HepG2 (cell line): ENCODE results near the gene RBM45. TPM values are rescaled to one million over a fixed set of nuclear protein-coding genes. Genes with fewer than 3 reads are reported as not detected.

Experiments
- ATAC-seq: fragments of 200-7000 bp; cut with Tn5 transposase; 3 replicates; pipeline ENCODE4 v1.9.1; 2020; ENCODE audit warnings: mild to moderate bottlenecking, moderate library complexity
- BruUV-seq: library from RNA; stranded (reverse); fragments of 400-500 nt; replicated peaks from 2 replicates; lab custom pipeline; 2021; lab: Mats Ljungman, UMichigan
- CTCF ChIA-PET: fragments of 300-600 bp; formaldehyde crosslinking; extraction: SDS; loops from one replicate; lab custom pipeline; 2021; ENCODE audit warnings: low total read pairs, inconsistent platforms, low intra/inter-chr PET ratio; lab: Yijun Ruan, JAX
- POLR2A ChIA-PET: fragments of 350-600 bp; sonication (Branson Sonifier 250); formaldehyde crosslinking; loops from one replicate; lab custom pipeline; 2020; ENCODE audit warnings: antibody characterized with exemption, inconsistent platforms; lab: Yijun Ruan, JAX
- DNase-seq: peaks from one replicate; pipeline ENCODE4 v3.0.0-alpha.2; 2015; ENCODE audit warnings: low spot score
- FAIRE-seq: peaks from 3 replicates; lab custom pipeline; 2011; peaks lifted over from hg19 to GRCh38; lab: Jason Lieb, UNC
- H2AFZ ChIP-seq: one replicate; pipeline ENCODE4 v1.6.1; 2011; ENCODE audit warnings: low read length, inconsistent platforms
- H3K27ac ChIP-seq: fragments of 300-600 bp; 3 replicates; pipeline ENCODE4 v1.8.0; 2011; ENCODE audit warnings: mixed run types, mild to moderate bottlenecking, mixed read lengths, low read length, inconsistent platforms; ENCODE audit not compliant: insufficient read depth; ENCODE audit errors: extremely low read length
- H3K27me3 ChIP-seq, 2 experiments: fragments of 200-600 bp in 1 of 2; 2 replicates in 1 of 2; 3 replicates in 1 of 2; pipeline versions ENCODE4 v1.6.0 to v1.8.0; 2011; ENCODE audit warnings: low read length in 2 of 2, mild to moderate bottlenecking in 2 of 2, moderate library complexity in 2 of 2, inconsistent platforms in 1 of 2; ENCODE audit not compliant: insufficient read depth in 2 of 2, control insufficient read depth in 1 of 2
- H3K36me3 ChIP-seq, 2 experiments: fragments of 200-600 bp in 1 of 2; replicated peaks in 1 of 2; 2 replicates in 1 of 2; 3 replicates in 1 of 2; pipeline versions ENCODE4 v1.5.1 to v1.8.0; 2011; ENCODE audit warnings: low read length in 2 of 2, inconsistent platforms in 1 of 2; ENCODE audit not compliant: insufficient read depth in 2 of 2, control insufficient read depth in 1 of 2
- H3K4me1 ChIP-seq: 2 replicates; pipeline ENCODE4 v1.5.1; 2012; ENCODE audit warnings: low read length, inconsistent platforms; ENCODE audit not compliant: insufficient read depth
- H3K4me2 ChIP-seq: 2 replicates; pipeline ENCODE4 v1.6.0; 2011; ENCODE audit warnings: low read depth, low read length, inconsistent platforms
- H3K4me3 ChIP-seq, 3 experiments: fragments of 200-600 bp in 1 of 3; sonication (generic), shearing (Covaris generic) in 1 of 3; replicated peaks in 1 of 3; 2 replicates each; pipeline ENCODE4 v1.5.1; 2011 to 2016; ENCODE audit warnings: low read length in 3 of 3, inconsistent platforms in 2 of 3, low read depth in 2 of 3, mild to moderate bottlenecking in 2 of 3, control low read depth in 1 of 3, mixed read lengths in 1 of 3; ENCODE audit not compliant: insufficient read depth in 1 of 3
- H3K79me2 ChIP-seq: one replicate; pipeline ENCODE4 v1.6.1; 2011; ENCODE audit warnings: low read length, inconsistent platforms; ENCODE audit not compliant: insufficient read depth
- H3K9ac ChIP-seq: 2 replicates; pipeline ENCODE4 v1.6.0; 2011; ENCODE audit warnings: mild to moderate bottlenecking, low read depth, low read length, inconsistent platforms; ENCODE audit not compliant: insufficient read depth
- H3K9me3 ChIP-seq: 2 replicates; pipeline ENCODE4 v1.5.1; 2012; ENCODE audit warnings: mild to moderate bottlenecking, low read length
- H4K20me1 ChIP-seq: 2 replicates; pipeline ENCODE4 v1.6.0; 2011; ENCODE audit warnings: inconsistent platforms, mild to moderate bottlenecking, low read length, moderate library complexity; ENCODE audit not compliant: insufficient read depth
- ADNP ChIP-seq: sonication (generic); formaldehyde crosslinking; IDR thresholded peaks from 2 replicates; pipeline ENCODE4 v1.4.0; 2020; ENCODE audit warnings: missing genetic modification reagents
- CERS6 ChIP-seq: sonication (generic); formaldehyde crosslinking; IDR thresholded peaks from 2 replicates; pipeline ENCODE4 v1.5.0; 2020; ENCODE audit warnings: missing genetic modification reagents
- CHCHD3 ChIP-seq: sonication (generic); formaldehyde crosslinking; IDR thresholded peaks from 2 replicates; pipeline ENCODE4 v1.8.0; 2022; ENCODE audit warnings: mild to moderate bottlenecking, missing genetic modification reagents, moderate library complexity
- IKZF4 ChIP-seq: sonication (generic); formaldehyde crosslinking; IDR thresholded peaks from 2 replicates; pipeline ENCODE4 v1.5.1; 2020; ENCODE audit warnings: borderline replicate concordance, mild to moderate bottlenecking, low read depth, missing genetic modification reagents; ENCODE audit errors: not compliant biosample characterization
- IRF2 ChIP-seq: IDR thresholded peaks from 2 replicates; pipeline ENCODE4 v1.6.1; 2018; ENCODE audit warnings: missing genetic modification reagents, missing compliant biosample characterization
- KAT2B ChIP-seq: fragments of 150-350 bp; IDR thresholded peaks from 2 replicates; pipeline ENCODE4 v1.6.1; 2014; ENCODE audit warnings: low read depth, low read length, borderline replicate concordance
- KMT2A ChIP-seq: sonication (generic); formaldehyde crosslinking; IDR thresholded peaks from 2 replicates; pipeline ENCODE4 v1.4.0; 2020; ENCODE audit warnings: missing genetic modification reagents
- NBN ChIP-seq: fragments of 450-650 bp; conservative IDR thresholded peaks from 2 replicates; pipeline ENCODE4 v1.6.1; 2017
- RBM39 ChIP-seq: fragments of 200-400 bp; formaldehyde crosslinking; IDR thresholded peaks from one replicate; pipeline ENCODE4 v1.6.1; 2018; ENCODE audit warnings: antibody characterized with exemption, mild to moderate bottlenecking, low read depth, low read length; ENCODE audit not compliant: poor library complexity, severe bottlenecking
- THAP11 ChIP-seq: IDR thresholded peaks from 2 replicates; pipeline ENCODE4 v1.6.1; 2016; ENCODE audit warnings: missing biosample characterization, missing genetic modification reagents
- ZEB1 ChIP-seq: IDR thresholded peaks from 2 replicates; pipeline ENCODE4 v1.6.1; 2012; ENCODE audit warnings: mild to moderate bottlenecking, low read depth, inconsistent platforms; ENCODE audit not compliant: insufficient replicate concordance
- ZNF280D ChIP-seq: sonication (generic); formaldehyde crosslinking; IDR thresholded peaks from 2 replicates; pipeline ENCODE4 v1.5.1; 2020; ENCODE audit warnings: mild to moderate bottlenecking, missing genetic modification reagents
- ZNF614 ChIP-seq: IDR thresholded peaks from 2 replicates; pipeline ENCODE4 v1.6.1; 2018; ENCODE audit warnings: missing biosample characterization, missing genetic modification reagents, inconsistent platforms, borderline replicate concordance
- ZNF678 ChIP-seq: sonication (generic); formaldehyde crosslinking; IDR thresholded peaks from 2 replicates; pipeline ENCODE4 v1.4.0; 2020; ENCODE audit warnings: mild to moderate bottlenecking, missing genetic modification reagents
- ZNF766 ChIP-seq: sonication (generic); formaldehyde crosslinking; IDR thresholded peaks from 2 replicates; pipeline ENCODE4 v1.5.0; 2020; ENCODE audit warnings: missing genetic modification reagents, borderline replicate concordance
- WGBS: methylation state at CpG from one replicate; pipeline ENCODE4 v1.1.6; 2017; ENCODE audit warnings: low lambda C conversion rate; 5-methylcytosine and 5-hydroxymethylcytosine counted together
- in situ Hi-C: cut with HindIII; loops from 2 replicates; pipeline ENCODE4 v1.10.0; 2017; ENCODE audit warnings: low pct_unique_long_range_greater_than_20kb; ENCODE audit not compliant: extremely low pct_ligation_motif_present
- intact Hi-C: fragments of 100-400 bp; cut with micrococcal nuclease; formaldehyde crosslinking; loops from one replicate; pipeline ENCODE4 v1.10.0; 2022; ENCODE audit not compliant: unreplicated experiment
- polyA plus RNA-seq, 8 experiments: library from polyadenylated mRNA; depleted of rRNA in 3 of 8; stranded (reverse) in 7 of 8; unstranded in 1 of 8; fragments of >200 nt; fragmentation: Illumina TruSeq in 4 of 8; extraction: Trizol in 4 of 8; gene quantifications; 2 replicates each; pipeline versions ENCODE4 v1.2.1 to v1.2.3, GENCODE V29; 2011 to 2016; ENCODE audit warnings: low read depth in 4 of 8, missing spikeins in 1 of 8, mixed read lengths in 1 of 8; ENCODE audit not compliant: insufficient read depth in 1 of 8
- total RNA-seq, 5 experiments: library from RNA; depleted of rRNA; stranded (reverse); fragments of >200 nt; fragmentation: Illumina TruSeq; extraction: Trizol; gene quantifications; 2 replicates each; pipeline ENCODE4 v1.2.3, GENCODE V29; 2016; ENCODE audit warnings: low read depth in 1 of 5

Gene RBM45
- total and polyA plus RNA-seq, 2 of the 13 experiments (the other 11 are each of a cell fraction or from before 2014, with no cell fraction given): 5.7 to 25.2 TPM

- no peak for ATAC-seq
- in situ Hi-C loops (no loop called here), intact Hi-C loops (loop anchor here (5.0 kb wide), 2 partner anchors 92 to 167 kb away; no protein-coding TSS in a partner anchor)
- no peak overlapping the region for H3K9ac ChIP-seq
- TF ChIP-seq ZNF280D: no peak
- TF ChIP-seq IRF2: no peak
- POLR2A ChIA-PET: no interaction called here
- H3K36me3 ChIP-seq: no peaks in the 10 kb centered on the region
- no peak for DNase-seq
- peaks cover 0 to 6% of the 10 kb centered on the region in 2 experiments; a peak in 1 of 5 replicates for H3K27me3 ChIP-seq
- 92% methylated on average over 8 of the region's 8 CpGs for WGBS
- FAIRE-seq: no peak
- no peak overlapping the region for H3K27ac ChIP-seq
- H3K79me2 ChIP-seq: no peaks in the 10 kb centered on the region
- no peak overlapping the region for H3K4me2 ChIP-seq
- no TSS peak for BruUV-seq
- CTCF ChIA-PET: no interaction called here
- H3K9me3 ChIP-seq: no peaks in the 10 kb centered on the region
- peaks cover 39% of the 10 kb centered on the region for H3K4me1 ChIP-seq
- H4K20me1 ChIP-seq: no peaks in the 10 kb centered on the region
- H3K4me3 ChIP-seq: no peak overlapping the region
- no peak overlapping the region for H2AFZ ChIP-seq
Measured at GRCh38 chr2:178074123-178075005, 37.9 kb upstream of the RBM45 start.

- Histone ChIP-seq H3K4me2 (no peak overlapping the region), H3K4me3 (no peak overlapping the region), H3K9ac (no peak overlapping the region), H4K20me1 (no peaks in the 10 kb centered on the region), H3K27ac (no peak overlapping the region), H3K4me1 (peaks cover 34% of the 10 kb centered on the region), H2AFZ (no peak overlapping the region), H3K36me3 (no peaks in the 10 kb centered on the region), H3K79me2 (no peaks in the 10 kb centered on the region), H3K27me3 (peaks cover 0 to 6% of the 10 kb centered on the region in 2 experiments; a peak in 1 of 5 replicates), H3K9me3 (no peaks in the 10 kb centered on the region)
- ChIA-PET POLR2A (no interaction called here), CTCF (no interaction called here)
- intact Hi-C loops (no loop called here), in situ Hi-C loops (no loop called here)
- FAIRE-seq (no peak), DNase-seq (no peak), ATAC-seq (no peak)
- WGBS: 88% methylated on average over 1 of the region's 1 CpG
- no TSS peak for BruUV-seq
- no peak for TF ChIP-seq CHCHD3 (CRISPR knock-in tag)
- TF ChIP-seq IKZF4: no peak
- TF ChIP-seq THAP11 (CRISPR knock-in tag): no peak
- TF ChIP-seq ZNF614: no peak
- TF ChIP-seq NBN: no peak
- no peak for TF ChIP-seq ZNF766 (CRISPR knock-in tag)
- TF ChIP-seq ZEB1: no peak
- no peak for TF ChIP-seq KAT2B
- no peak for TF ChIP-seq ZNF678 (CRISPR knock-in tag)
- no peak for TF ChIP-seq RBM39
- no peak for TF ChIP-seq KMT2A
- no peak for TF ChIP-seq CERS6 (CRISPR knock-in tag)
- no peak for TF ChIP-seq ADNP (CRISPR knock-in tag)
Measured at GRCh38 chr2:178075006-178075326, 37.3 kb upstream of the RBM45 start.
